ENCODE data around the gene SPRN.

GRCh38 chr10:133375357-133376115 is 48.9 kb downstream of the SPRN start:
- TF ChIP-seq CTCF (IDR thresholded peaks at IDR 0.05) (no peak), EZH2 (IDR thresholded peaks at IDR 0.05; ENCODE audit: borderline replicate concordance, insufficient read depth, low read depth, low read length, poor library complexity, severe bottlenecking) (no peak)
